NCI-H1048 (cell line): Measurements from ENCODE around the gene ANKMY2.
"Not testable (repeated sequence)": the region's sequence is repeated elsewhere in the genome, so short reads cannot be mapped to it uniquely, and the experiment has no call there.

ENCODE experiments used
- DNase-seq: peaks from one replicate; lab custom pipeline; 2025; lab: John Stamatoyannopoulos, UW

The ANKMY2 gene

GRCh38 chr7:16626388-16626787 lies 19.2 kb downstream of the ANKMY2 start:
- DNase-seq = no peak

DNA sequence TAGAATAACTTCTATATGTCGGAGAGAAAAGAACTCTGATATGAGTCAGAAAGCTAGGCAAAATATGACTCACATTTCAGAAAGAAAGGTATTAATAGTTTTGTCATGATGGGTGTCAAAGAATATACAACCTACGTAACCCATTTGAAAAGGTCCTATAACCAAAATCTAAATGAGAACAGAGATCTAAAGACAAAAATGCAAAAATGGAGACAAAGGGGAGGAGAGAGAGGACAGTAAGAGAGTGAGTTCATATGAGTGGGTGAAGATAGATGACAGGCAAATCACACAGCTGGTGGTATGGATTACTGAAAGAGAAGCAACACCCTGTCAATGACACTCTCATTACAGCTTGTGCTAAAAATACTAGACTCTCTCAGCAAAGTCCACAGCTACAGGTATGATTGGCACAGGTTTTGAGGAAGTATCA lies 25.6 kb downstream of the ANKMY2 start:
- no peak for DNase-seq

DNA sequence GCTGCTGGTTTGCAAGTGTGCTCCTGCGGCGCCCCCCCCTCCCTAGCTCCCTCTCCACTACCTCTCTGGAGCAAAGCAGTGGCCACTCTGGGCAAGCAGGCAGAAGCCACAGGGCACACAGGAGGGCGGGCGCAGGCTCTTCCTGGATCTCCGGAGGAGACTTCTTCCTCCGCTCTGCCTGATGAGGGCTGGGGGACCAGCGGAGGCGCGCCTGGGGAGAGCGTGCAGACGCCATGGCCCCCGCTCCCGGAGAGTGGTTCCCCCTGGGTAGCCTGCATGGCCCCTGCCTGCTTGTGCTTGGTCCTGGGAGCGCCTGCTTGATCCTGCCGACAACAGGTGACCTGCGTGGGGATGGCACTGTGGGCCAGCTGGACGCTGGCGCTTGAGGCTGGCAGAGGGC lies 29.0 kb downstream of the ANKMY2 start:
- no peak for DNase-seq

DNA sequence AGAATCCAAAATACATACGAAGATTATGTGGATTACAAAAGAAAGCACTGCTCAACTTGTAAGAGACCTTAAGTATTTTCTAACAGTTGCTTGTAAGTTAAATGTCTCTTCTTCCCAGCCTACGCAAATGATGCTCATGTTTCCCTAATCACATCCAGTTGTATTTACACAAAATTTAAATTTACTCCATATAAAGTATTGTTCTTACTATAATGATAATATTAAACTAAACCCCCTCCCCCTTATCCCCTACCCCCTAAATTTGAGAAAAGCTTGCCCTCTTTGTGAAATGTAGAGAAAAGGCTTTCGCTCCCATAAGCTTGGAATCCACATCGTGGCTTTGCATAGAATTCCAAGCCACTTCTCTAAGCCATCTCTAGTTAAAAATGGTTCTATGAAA lies 29.4 kb downstream of the ANKMY2 start:
- no peak for DNase-seq

GRCh38 chr7:16615228-16615627 lies 30.3 kb downstream of the ANKMY2 start:
- DNase-seq = no peak

DNA sequence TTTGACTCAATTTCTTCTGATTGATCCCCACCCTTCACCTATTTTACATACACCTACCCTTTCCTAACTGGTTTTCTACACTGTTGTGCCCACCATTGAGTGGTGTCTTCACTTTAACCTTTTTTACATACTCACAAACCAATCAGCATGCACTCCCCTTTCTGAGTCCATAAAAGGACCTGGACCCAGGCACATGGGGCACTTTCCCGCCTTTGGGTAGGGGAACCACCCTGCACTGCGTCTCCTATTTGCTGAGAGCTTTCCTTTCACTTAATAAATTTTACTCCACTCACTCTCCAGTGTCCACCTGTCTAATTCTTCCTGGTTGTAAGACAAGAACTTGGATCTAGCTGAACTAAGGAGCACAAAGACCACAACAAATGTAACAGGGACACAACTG lies 33.8 kb downstream of the ANKMY2 start:
- no peak for DNase-seq

GRCh38 chr7:16609842-16610450 lies 35.6 kb downstream of the ANKMY2 start:
- no peak for DNase-seq

GRCh38 chr7:16606704-16607103 lies 38.9 kb downstream of the ANKMY2 start:
- no peak for DNase-seq

DNA sequence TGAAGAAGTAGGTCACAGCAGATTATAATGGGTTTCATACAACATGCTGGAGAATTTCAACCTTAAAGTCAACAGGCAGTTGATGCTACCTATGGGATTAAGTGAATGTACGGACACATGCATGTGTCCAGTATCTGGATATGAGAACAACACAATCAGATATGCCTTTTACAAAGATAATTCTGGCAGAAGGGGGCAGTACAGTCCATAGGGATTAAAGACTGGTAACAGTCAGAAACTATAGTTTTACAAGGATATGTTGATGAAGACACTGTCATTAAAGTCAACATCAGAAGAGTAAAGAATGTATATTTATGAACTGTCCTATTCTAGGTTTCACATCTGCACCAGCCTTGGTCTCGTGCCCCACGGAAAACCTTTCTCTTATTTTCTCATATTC lies 41.5 kb downstream of the ANKMY2 start:
- no peak for DNase-seq

GRCh38 chr7:16603633-16604032 lies 41.9 kb downstream of the ANKMY2 start:
- no peak for DNase-seq

DNA sequence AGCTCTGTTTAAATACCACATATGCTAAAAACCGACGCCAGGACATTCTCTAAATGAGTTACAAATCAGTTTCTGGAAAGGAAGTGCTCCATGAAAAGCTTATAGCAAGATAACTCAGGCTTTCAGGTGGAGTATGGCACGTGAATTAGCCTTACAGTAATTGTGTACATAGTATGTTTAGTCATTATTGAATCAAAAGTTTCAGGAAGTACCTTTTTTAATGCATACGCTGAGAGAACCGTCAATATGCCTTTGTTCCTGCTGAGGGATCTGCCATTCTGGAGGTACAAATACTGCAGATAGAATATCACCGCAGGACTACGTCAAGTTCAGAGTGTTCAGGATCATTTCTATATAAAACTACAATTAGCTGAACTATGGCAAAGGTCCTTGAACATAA lies 45.7 kb downstream of the ANKMY2 start:
- DNase-seq = no peak

GRCh38 chr7:16598015-16598414 lies 47.5 kb downstream of the ANKMY2 start:
- no peak for DNase-seq

DNA sequence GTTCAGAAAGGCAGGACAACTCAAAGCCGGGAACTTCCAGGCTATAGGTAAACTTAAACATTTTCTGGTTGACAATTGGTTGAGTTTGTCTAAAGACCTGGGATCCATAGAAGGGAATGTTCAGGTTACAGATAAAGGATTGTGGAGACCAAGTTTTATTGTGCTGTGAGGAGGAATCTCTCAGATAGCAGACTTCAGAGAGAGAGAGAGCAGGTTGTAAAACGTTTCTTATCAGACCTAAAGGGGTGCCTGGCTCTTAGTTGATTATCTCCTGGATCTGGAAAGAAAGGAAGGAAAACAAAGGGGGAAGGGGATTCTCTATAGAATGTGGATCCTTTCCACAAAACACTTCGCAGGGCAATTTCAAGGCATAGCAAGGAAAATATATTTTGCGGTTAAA lies 50.0 kb downstream of the ANKMY2 start:
- DNase-seq = not testable (repeated sequence)

GRCh38 chr7:16594676-16595075 lies 50.9 kb downstream of the ANKMY2 start:
- DNase-seq = peak; percentile 27

GRCh38 chr7:16594061-16594460 lies 51.5 kb downstream of the ANKMY2 start:
- DNase-seq = no peak

- DNase-seq = no peak
Measured at GRCh38 chr7:16592395-16592794, 53.2 kb downstream of the ANKMY2 start.

DNA sequence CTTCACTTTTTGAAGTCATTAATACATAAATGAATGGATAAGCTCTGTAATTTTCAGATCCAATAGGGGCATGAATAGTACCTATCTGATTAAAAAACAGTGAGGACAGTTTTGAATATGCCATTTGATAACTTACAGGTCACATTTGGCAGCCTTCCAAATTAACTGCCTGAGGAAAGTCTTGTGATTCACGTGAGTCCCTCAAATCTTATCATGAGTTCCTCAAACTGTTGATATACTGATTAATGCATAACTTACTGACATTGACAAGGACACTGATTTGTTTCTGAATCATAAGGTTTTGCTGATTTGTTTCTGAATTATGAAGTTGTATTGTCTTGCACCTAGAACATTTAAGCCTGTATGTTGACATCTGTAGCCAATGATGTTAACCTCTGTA lies 55.1 kb downstream of the ANKMY2 start:
- DNase-seq = no peak

GRCh38 chr7:16589881-16590280 lies 55.7 kb downstream of the ANKMY2 start:
- DNase-seq = no peak

DNA sequence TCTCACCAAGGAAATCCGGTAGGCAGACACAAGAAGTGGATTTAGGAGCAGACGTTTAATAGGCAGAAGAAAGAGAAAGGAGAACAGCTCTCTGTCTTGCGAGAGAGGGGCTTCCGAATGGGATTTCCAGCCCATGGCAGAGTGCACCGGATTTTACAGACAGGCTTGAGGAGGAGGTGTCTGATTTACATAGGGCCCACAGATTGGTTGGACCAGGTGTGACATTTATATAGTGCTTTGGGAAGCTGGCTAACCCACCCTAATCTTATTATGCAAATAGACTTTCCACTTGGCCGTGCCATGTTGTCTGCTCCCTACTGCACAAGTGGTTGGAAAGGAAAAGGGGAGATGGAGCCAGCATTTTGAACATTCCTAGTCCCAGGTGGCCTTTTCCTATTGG lies 57.8 kb downstream of the ANKMY2 start:
- DNase-seq = peak; percentile 76

DNA sequence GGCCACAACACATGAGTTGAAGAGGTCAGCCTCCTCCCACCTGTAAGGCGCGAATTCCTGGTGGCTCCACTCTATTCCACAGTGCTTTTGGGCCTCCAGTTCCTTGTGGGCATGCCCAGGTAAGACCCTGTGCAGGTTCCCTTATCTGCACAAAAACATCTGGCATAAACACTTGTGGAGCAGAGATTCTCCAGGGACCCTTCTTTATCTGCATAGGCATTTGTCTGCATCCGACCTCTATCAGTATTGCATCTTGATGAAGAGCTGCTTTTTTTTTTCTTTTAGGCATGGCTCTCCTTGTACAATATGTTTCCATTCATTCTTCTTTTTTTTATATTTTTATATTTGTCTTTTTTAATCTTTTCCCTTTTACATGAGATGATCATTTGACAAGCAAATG lies 58.4 kb downstream of the ANKMY2 start:
- no peak for DNase-seq

GRCh38 chr7:16586081-16586874 lies 59.3 kb downstream of the ANKMY2 start:
- DNase-seq = no peak

DNA sequence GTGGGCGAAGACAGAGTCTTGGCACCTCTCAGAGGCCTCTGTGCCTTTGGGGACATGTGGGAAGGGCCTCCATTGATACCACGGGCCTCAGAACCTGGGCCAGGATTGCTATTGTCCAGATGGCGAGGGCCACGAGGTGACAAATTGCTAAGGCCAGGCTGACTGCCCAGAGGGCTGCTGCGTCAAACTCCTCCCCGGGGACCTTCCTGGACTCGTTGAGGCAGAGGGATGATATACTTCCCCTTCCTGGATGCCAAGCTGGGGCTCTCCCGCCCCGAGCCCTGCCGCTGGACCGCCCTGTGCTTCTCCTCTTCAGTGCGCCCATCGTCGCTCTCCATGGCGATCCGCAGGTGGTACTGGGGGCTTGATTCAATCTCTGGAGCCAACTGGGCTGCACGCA lies 60.0 kb downstream of the ANKMY2 start:
- DNase-seq = no peak

- DNase-seq = no peak
Measured at GRCh38 chr7:16583834-16584233, 61.7 kb downstream of the ANKMY2 start.

DNA sequence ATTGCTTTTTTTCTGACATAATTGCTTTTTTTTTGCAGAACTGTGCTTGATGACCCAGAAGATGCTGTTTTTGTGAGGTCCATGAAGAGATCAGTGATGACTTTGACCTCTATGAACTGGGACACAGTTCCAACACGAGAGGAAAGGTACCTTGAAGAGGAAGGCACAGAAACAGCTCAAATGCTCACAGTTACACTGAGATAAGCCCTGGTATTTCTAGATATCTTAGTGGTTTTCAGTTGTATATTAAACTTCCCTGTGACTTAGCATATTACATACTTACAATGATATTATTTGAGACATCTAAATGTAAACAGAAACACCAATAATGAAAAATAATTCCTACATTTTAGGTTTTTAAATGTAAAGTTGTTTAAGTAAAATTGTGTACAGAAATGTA lies 64.3 kb downstream of the ANKMY2 start:
- DNase-seq = no peak
